Cardiac muscle cell (in vitro differentiated cells and primary cell): ENCODE data around the gene GHRHR. TPM values are rescaled to one million over a fixed set of nuclear protein-coding genes. Genes with fewer than 3 reads are reported as not detected.

Experiments used
- DNase-seq, 2 donors: peaks; one replicate each; pipeline versions ENCODE4 v3.0.0 to v3.0.0-alpha.2; 2010 to 2017; ENCODE audit warnings: low read depth in 1 of 2, low spot score in 1 of 2
- H3K27ac ChIP-seq: fragments of 200-600 bp; sonication (generic); 2 replicates; pipeline ENCODE4 v1.5.1; 2016
- H3K27me3 ChIP-seq: fragments of 200-600 bp; sonication (generic); 2 replicates; pipeline ENCODE4 v1.6.0; 2016; ENCODE audit warnings: control low read depth
- H3K36me3 ChIP-seq: fragments of 200-600 bp; sonication (generic); 2 replicates; pipeline ENCODE4 v1.5.1; 2016; ENCODE audit warnings: control low read depth
- H3K4me1 ChIP-seq: fragments of 200-600 bp; sonication (generic); 2 replicates; pipeline ENCODE4 v1.8.1; 2017; ENCODE audit warnings: low read depth, mild to moderate bottlenecking, mixed run types
- H3K4me3 ChIP-seq: fragments of 200-600 bp; sonication (generic); 2 replicates; pipeline ENCODE4 v1.5.1; 2016; ENCODE audit warnings: mild to moderate bottlenecking
- H3K9me3 ChIP-seq: fragments of 200-600 bp; sonication (generic); 2 replicates; pipeline ENCODE4 v1.5.1; 2017; ENCODE audit warnings: low read depth, mild to moderate bottlenecking, control low read depth
- CTCF ChIP-seq: IDR thresholded peaks from 2 replicates; pipeline ENCODE4 v1.5.1; 2012; ENCODE audit warnings: low read depth, mild to moderate bottlenecking, low read length
- polyA plus RNA-seq: library from polyadenylated mRNA; unstranded; fragments of >200 nt; fragmentation: Nextera tagmentation; extraction: Ambion mirVana; gene quantifications from 2 replicates; pipeline ENCODE4 v1.2.1, GENCODE V29; 2016
- total RNA-seq: library from RNA; depleted of rRNA; stranded (reverse); fragments of >200 nt; gene quantifications from 2 replicates; pipeline ENCODE4 v1.2.3, GENCODE V29; 2016

GHRHR gene
- total and polyA plus RNA-seq, 2 experiments from 2014 or later = not detected

GRCh38 chr7:30921540-30922401 is 42.0 kb upstream of the GHRHR start:
- Histone ChIP-seq H3K36me3 (no peaks in the 10 kb centered on the region), H3K4me3 (no peak overlapping the region), H3K9me3 (no peaks in the 10 kb centered on the region), H3K27me3 (no peaks in the 10 kb centered on the region), H3K27ac (peak overlapping the region; percentile 85), H3K4me1 (peaks cover 68% of the 10 kb centered on the region)
- no peak for TF ChIP-seq CTCF
- no peak for DNase-seq

- H3K4me3 ChIP-seq = no peak overlapping the region
- H3K27ac ChIP-seq = peak overlapping the region; percentile 85
- H3K9me3 ChIP-seq = no peaks in the 10 kb centered on the region
- TF ChIP-seq CTCF = no peak
- no peak for DNase-seq
- no peaks in the 10 kb centered on the region for H3K27me3 ChIP-seq
- H3K36me3 ChIP-seq = no peaks in the 10 kb centered on the region
- H3K4me1 ChIP-seq = peaks cover 61% of the 10 kb centered on the region
Observed at GRCh38 chr7:30922596-30922995, 41.2 kb upstream of the GHRHR start.

GRCh38 chr7:30923009-30923773 is 40.6 kb upstream of the GHRHR start:
- Histone ChIP-seq H3K27ac (no peak overlapping the region), H3K9me3 (no peaks in the 10 kb centered on the region), H3K4me1 (peaks cover 61% of the 10 kb centered on the region), H3K27me3 (no peaks in the 10 kb centered on the region), H3K4me3 (no peak overlapping the region), H3K36me3 (no peaks in the 10 kb centered on the region)
- no peak for DNase-seq
- no peak for TF ChIP-seq CTCF

- no peak for TF ChIP-seq CTCF
- Histone ChIP-seq H3K36me3 (no peaks in the 10 kb centered on the region), H3K27me3 (no peaks in the 10 kb centered on the region), H3K4me3 (no peak overlapping the region), H3K27ac (peak overlapping the region; percentile 37), H3K4me1 (peaks cover 61% of the 10 kb centered on the region), H3K9me3 (no peaks in the 10 kb centered on the region)
- DNase-seq = no peak
Observed at GRCh38 chr7:30923774-30924413, 39.9 kb upstream of the GHRHR start.

GRCh38 chr7:30924624-30925023 is 39.1 kb upstream of the GHRHR start:
- Histone ChIP-seq H3K27me3 (no peaks in the 10 kb centered on the region), H3K4me1 (peaks cover 60% of the 10 kb centered on the region), H3K4me3 (no peak overlapping the region), H3K9me3 (no peaks in the 10 kb centered on the region), H3K27ac (peak overlapping the region; percentile 37), H3K36me3 (no peaks in the 10 kb centered on the region)
- no peak for DNase-seq
- TF ChIP-seq CTCF = no peak
